ENCODE results near the gene PRR35.

The PRR35 gene

GRCh38 chr16:546909-547770, 13.1 kb upstream of the PRR35 start:
- in situ Hi-C loops (cut with HindIII; ENCODE audit: low sequenced_read_pairs): no loop called here
- DNase-seq (ENCODE audit: low read depth, low spot score): no peak
- H3K4me3 ChIP-seq (ENCODE audit: low read depth, low read length): no peak overlapping the region
- TF ChIP-seq, protein P1, sequence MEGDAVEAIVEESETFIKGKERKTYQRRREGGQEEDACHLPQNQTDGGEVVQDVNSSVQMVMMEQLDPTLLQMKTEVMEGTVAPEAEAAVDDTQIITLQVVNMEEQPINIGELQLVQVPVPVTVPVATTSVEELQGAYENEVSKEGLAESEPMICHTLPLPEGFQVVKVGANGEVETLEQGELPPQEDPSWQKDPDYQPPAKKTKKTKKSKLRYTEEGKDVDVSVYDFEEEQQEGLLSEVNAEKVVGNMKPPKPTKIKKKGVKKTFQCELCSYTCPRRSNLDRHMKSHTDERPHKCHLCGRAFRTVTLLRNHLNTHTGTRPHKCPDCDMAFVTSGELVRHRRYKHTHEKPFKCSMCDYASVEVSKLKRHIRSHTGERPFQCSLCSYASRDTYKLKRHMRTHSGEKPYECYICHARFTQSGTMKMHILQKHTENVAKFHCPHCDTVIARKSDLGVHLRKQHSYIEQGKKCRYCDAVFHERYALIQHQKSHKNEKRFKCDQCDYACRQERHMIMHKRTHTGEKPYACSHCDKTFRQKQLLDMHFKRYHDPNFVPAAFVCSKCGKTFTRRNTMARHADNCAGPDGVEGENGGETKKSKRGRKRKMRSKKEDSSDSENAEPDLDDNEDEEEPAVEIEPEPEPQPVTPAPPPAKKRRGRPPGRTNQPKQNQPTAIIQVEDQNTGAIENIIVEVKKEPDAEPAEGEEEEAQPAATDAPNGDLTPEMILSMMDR (IDR thresholded peaks at IDR 0.05; ENCODE audit: low read depth, low read length): peak; percentile 46

- no peak for DNase-seq (ENCODE audit: low read depth, low spot score)
- in situ Hi-C loops (cut with HindIII; ENCODE audit: low sequenced_read_pairs): no loop called here
- TF ChIP-seq, protein P1 (IDR thresholded peaks at IDR 0.05; ENCODE audit: low read depth, low read length): no peak
- no peak overlapping the region for H3K4me3 ChIP-seq (ENCODE audit: low read depth, low read length)
Observed at GRCh38 chr16:548586-548985, 11.6 kb upstream of the PRR35 start.

GRCh38 chr16:549544-550263, 10.5 kb upstream of the PRR35 start:
- TF ChIP-seq, protein P1 (IDR thresholded peaks at IDR 0.05; ENCODE audit: low read depth, low read length): peak; percentile 29
- no peak for DNase-seq (ENCODE audit: low read depth, low spot score)
- in situ Hi-C loops (cut with HindIII; ENCODE audit: low sequenced_read_pairs): no loop called here

GRCh38 chr16:551210-551609, 9.0 kb upstream of the PRR35 start:
- TF ChIP-seq, protein P1 (IDR thresholded peaks at IDR 0.05; ENCODE audit: low read depth, low read length): no peak
- in situ Hi-C loops (cut with HindIII; ENCODE audit: low sequenced_read_pairs): no loop called here
- no peak for DNase-seq (ENCODE audit: low read depth, low spot score)
- H3K4me3 ChIP-seq (ENCODE audit: low read depth, low read length): no peak overlapping the region

More at GRCh38 chr16:549544-550263, 10.5 kb upstream of the PRR35 start:
- no peak overlapping the region for H3K4me3 ChIP-seq (ENCODE audit: low read depth, low read length)

DNA sequence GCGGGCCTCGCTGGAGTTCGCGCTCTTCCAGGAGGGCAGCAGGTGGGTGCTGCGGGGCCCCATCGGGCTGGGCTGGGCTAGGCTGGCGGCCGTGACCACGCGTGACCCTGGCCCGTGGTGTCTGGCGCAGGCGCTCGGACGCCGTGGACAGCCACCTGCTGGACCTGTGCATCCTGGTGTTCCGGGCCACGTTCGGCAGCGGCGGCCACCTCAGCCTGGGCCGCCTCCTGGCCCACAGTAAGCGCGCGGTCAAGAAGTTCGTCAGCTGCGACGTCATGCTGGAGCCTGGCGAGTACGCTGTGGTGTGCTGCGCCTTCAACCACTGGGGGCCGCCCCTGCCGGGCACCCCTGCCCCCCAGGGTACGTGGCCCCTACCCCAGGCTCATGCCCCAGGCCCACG, 8.0 kb upstream of the PRR35 start:
- no peak for DNase-seq (ENCODE audit: low read depth, low spot score)
- TF ChIP-seq, protein P1 (IDR thresholded peaks at IDR 0.05; ENCODE audit: low read depth, low read length): no peak
- in situ Hi-C loops (cut with HindIII; ENCODE audit: low sequenced_read_pairs): no loop called here

DNA sequence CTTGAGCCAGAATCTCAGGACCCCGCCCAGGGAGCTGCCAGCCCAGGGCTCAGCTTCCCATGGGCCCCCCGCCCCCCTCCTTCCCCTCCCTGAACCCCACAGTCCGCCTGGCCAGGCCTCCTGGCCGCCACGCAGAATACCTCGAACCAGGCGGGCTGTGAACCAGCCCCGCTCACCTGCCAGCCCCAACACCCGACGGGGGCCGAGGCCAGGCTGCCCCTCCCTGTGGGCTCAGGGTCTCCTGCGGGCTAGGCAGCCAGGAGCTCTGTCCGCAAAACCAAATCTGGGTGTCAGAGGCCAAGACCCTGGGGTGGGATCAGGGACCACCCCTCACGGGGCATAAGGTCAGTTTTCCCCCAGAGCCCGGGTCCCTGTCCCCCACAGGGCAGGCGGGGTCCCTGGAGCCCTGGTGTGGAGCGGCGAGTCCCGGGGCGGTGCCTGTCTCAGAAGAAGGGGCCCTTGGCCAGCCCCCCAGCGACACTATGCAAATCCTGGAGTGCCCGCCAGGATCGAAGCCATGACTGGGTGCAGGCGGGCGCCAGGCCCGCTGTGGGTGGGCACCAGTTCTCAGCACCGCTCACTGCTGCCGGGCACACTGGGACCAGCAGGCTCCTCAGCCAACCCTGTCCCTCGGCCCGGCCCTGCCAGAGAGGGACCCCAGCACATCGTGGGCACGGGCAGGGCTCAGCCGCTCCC, 6.4 kb upstream of the PRR35 start:
- in situ Hi-C loops (cut with HindIII; ENCODE audit: low sequenced_read_pairs): no loop called here
- TF ChIP-seq, protein P1 (IDR thresholded peaks at IDR 0.05; ENCODE audit: low read depth, low read length): no peak
- no peak overlapping the region for H3K4me3 ChIP-seq (ENCODE audit: low read depth, low read length)
- DNase-seq (ENCODE audit: low read depth, low spot score): no peak

More for the DNA sequence above, 8.0 kb upstream of the PRR35 start:
- no peak overlapping the region for H3K4me3 ChIP-seq (ENCODE audit: low read depth, low read length)
